Hematopoietic multipotent progenitor cell treated with erythropoietin and hydrocortisone succinate and interleukin-3 and kit ligand, for 17 days (in vitro differentiated cells): ENCODE results near the gene CDC14B.

Source experiments
- DNase-seq: peaks from one replicate; pipeline ENCODE4 v3.0.0-alpha.2; 2015; ENCODE audit warnings: low spot score

Gene CDC14B

DNA sequence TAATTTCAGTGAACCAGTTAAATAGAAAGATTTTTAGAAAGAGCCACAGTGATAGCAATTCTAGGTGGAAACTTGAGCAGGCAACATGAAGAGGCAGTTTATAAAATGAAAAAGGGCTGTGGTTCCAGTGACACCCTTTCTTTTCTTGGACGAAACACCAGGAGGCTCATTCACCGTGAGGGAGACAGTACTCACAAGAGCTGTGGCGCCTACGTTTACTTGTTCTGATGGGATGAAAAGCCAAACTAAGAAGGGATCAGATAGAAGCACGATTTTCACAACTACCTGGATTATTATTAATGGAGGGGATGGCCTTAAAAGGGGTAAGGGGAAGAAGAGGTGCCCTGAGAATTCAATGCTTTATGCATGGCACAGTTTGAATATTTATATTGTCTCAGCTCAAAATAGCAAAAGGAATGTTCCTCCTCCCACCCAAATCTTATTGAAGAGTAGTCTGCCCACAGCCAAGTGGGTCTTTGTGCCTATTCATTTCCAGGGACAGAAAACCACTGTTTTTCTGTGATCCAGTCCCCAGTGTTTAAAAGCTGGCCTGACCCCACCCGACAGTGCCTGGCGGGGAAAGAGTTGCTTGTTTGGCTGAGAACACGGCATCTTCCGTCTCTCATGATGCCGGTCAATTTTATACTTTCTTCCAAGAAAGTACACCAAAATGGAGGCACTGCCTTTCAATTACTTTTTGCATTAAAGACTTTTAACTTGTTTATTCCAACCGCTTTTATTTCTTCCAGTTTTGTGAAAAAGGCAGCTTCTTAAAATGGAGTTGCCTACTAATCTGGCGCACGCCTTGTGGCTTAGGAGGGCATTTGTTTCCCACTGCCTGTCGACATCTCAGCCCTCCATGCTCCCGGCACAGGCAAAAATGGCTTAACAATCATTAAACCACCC, 117.8 kb downstream of the CDC14B start:
- DNase-seq, result no peak

DNA sequence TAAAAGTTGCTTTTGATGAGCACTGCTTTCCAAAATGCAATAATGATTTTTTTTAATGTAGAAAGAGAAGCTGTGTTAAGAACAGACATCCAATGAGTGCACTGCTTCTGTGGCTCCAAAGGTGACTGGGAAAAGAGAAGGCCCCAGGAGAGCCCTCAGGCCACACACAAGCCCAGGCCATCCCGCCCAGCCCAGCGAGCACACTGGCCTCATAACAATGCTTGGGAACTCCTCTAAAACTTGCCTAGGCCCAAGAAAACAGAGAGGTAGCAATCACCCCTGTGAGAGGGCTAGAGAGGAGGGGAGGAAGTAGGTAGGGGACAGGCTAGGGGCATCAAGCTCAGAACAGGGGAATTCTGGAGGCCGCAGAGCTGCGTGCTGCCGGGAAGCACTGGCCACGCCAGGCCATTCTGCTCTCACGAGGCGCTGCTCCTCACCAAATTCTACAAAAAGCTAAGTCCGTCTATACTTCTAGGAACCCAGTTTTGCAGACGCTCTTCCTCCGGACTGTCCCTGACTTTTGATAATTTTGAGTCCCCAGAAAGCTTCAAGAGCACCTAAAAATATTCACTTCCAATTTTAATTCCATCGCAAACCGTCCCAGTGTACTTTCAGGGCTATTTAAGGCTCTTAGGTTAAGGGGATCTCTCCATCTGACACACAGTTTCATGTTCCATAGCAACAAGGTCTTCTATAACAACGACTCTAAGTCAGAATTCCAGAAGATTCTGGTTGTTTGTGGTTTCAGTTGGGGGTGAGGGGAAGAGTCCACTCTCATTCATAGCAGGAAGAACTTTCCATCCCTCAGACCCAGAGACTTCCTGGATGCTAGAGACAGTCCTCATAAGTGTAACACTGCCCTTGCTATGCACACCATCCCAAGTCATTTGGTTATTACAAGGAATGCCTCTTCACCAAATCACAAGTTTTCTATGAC, 118.7 kb downstream of the CDC14B start:
- no peak for DNase-seq

DNA sequence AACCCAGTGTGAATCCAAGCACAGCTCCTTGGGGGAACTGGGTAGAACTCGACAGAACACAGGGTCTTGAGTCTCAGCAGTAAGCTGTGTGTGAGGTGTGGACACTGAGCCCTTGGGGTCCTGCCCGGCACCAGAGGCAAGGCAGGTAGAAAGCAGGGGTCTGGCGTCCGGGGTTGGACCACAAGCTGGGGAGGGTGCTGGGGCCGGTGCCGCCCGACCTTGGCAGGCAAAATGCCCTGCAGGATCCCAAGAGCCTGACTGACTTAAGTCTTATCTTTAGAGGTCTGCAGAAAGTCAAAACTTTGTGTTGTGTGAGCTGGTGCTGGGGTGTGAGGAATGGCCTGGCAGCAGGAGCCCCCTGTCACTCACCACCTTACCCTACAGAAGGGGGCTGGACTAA, 120.4 kb downstream of the CDC14B start:
- no peak for DNase-seq

DNA sequence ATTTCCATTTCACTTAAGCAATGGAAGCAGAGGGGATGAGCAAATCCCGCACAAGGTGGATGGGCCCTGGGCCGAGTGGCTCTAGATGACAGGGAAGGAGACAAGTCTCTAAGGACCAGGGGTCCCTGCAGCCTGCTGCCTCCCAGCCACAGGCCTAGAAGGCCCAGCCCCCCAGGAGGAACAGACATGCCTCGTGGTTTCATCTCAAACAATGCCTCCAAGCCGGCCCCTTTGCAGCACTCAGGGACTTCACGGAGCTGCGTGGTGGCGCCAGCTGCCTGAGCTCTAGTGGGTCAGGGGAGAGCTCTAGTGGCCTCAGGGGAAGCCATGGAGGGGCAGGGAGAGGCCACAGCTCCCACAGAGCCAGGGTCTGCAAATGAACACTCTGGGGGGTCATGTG, 120.8 kb downstream of the CDC14B start:
- DNase-seq, result no peak

DNA sequence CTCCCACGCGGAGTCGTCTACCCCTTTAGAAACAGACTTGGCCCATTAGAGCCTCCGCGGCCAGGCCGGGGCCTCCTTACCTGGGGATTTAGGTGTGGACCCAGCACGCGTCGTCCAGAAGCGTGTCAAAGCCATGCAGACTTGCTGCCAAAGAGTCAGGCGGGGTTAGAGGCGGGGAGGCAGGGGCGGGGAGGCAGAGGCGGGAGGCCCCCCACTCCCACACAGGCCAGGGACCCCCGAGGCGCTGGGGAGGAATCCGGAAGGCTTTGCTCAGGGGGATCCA, 122.6 kb downstream of the CDC14B start:
- no peak for DNase-seq

DNA sequence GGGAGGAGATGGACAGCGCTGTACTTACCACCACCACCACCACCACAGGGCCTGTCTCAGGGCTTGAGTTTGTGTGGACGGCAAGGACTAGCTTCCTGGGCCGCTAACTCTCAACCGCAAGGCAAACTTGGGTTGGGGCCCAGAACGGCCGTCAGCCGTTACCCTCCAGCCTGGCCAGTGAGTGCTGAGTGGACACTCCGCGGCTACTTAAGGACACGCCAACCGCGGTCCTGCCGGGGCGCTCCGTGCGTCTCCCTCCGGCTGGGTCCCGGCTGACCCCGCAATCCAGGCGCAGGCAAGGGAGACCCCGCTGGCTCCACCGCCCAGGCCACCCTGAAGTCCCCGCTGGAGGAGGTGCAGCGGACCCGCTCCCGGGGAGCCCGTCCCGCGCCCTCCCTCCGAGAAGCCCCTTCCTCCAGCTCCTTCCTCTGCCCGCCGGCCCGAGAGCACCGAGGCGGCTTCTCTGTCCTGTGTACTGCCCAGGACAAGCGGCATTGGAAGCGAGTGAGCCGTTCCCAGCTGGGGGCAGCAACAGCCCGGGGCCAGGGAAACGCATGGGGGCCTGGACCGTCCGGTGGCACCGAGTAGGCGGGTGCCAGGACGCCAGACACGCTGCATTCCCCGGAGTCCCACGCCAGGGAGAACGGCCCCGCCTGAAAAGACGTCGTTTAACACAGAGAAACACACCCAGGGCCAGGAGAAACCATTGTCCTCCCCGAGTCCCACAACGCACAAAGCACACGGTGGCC, 123.1 kb downstream of the CDC14B start:
- DNase-seq, result no peak

DNA sequence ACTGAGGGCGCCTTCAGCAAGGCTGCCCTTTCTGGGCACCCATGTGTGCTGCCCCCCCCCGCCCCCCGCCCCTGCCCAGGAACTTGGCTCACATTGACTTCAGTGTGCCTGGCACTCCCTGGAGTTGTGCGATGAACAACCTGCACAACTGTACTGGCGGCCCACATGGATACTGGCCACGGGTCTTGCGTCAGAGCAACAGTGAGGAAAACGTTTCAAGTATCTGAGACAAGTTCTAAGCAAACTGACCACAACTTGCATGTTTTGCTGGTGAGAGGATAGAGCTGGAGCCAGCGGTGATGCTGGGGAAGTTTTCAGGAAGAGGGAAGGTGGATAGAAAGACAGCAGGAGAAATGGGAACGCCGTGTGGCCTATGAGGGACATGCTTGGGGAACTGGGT, 124.3 kb downstream of the CDC14B start:
- no peak for DNase-seq

DNA sequence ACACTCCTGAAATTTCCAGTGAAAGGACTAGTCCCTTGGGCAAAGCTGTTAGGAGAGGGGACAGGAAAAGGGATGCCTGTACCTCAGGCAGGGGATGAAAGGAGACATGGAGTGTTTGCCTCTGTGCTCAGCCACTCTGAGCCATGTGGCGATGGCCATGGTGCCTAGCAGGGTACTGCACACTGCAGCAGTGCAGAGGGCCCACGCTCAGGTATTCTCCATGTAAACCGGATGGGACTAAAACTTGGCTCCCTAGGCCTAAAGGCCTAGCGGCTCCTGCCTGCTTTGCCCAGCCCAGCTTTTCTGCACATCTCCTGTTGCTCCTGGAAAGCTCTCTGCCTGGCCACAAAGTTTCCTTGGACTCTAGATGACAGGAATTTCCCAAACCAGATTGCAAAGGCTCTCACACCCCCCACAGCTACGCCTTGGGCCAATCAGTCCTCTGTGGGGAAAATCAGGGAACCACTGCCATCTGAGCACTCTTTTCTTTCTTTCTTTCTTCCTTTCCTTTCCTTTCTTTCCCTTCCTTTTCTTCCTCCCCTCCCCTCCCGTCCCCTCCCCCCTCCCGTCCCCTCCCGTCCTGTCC, 125.3 kb downstream of the CDC14B start:
- no peak for DNase-seq

DNA sequence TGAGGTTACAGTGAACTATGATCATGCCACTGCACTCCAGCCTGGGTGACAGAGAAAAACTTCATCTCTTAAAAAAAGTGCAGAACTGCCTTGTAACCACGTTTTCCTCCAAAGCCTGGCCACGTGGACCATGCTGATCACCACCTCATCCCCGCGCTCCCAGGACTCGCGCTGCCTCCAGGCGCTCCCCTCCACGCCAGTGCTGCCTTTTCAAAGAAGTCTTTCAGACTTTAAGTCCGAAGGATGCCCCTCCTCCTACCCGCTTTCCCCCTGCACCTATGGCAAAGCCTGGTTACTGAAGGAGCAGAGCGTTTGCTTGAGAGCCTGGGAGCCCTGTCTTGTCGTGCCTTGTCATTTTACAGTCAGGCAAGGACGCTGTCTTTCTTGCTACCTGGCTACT, 125.9 kb downstream of the CDC14B start:
- DNase-seq, result no peak

DNA sequence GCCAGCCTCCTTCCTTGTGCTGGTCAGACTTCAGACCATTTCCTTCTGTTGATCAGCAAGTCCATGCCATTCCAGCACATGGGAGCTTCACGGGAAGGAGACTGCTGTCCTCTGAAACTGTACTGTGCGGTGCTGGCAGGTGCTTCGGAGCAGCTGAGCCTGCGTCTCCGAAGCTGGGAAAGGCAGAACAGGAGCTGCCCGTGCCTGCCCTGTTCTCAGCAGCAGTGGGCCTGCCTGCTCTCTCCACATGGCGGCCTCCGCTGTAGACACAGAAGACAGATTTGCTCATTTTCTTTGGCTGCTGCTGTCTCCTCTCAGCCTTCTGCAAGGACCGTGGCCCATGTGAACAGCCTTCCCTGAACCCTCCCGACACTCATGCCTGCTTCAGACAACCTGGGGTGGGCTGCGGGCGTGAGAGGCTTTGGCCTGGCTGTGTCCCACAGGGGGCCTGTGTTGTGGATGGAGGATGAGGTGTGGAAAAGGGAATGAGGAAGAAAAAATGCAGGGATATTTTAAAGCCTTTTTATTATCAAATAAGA, 126.6 kb downstream of the CDC14B start:
- no peak for DNase-seq

DNA sequence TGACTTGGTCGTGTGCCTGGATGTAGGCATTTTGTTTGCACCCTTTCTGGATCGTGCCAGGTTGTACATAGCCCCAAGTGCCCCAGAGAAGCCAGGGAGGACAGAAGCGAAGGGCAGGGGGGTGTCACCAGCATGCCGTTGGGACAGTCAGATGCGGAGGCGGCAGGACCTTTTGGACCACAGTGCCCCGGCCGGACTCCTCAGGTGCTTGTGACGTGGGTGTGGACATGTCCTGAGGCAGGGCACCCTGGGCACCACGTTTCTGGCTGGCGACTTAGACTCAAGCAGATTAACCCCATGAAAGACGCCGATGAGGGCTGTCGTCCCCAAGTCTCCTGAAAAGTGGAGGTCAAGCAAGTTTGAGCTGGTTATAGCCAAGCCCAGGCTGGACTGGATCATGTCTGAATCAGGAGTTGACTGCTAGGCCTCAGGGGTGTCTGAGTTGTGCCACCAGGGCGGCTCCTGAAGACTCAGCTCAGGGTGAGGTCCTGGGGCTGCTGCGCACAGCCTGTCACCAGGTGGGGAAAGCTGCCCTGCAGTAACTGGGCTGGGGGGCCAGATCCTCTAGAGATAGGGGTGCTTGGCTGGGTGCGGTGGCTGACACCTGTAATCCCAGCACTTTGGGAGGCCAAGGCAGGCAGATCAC, 127.6 kb downstream of the CDC14B start:
- DNase-seq, result no peak

DNA sequence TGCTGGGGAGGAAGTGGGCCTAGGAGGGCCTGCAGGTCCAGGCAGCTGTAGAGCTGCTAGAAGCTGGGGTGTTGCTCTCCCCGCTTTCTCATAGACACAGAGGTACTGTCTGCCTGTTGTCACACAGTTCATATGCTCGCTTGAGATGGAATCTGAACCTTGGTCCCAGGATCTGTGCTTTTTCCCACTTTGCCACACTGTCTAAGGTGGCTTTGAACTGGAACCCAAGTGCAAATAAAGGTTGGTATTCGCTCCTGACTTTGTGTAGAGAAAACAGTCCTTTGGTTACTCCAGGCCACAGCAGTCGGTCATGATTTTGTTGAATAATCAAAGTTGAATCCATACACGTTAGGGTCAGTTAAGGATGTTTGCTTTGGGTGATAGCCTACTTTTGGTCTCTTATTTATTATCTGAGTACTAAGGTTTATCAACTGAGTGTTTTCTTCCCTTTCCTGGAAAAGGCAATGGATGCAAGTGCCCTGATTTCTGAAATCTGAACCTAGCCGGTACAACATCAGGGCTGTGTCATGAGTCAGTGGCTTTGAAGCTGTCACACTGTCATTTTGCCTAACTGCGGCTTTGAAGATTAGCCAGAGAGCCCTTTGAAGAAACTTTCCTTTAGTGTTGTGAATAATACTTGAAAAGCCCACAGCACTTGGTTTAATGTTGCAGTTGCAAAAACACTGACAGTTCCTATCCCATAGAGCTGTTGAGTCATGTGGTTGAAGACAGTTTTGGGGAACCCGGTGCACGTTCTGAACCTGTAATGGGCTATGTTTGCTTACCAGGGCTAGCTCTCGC, 128.4 kb downstream of the CDC14B start:
- no peak for DNase-seq

DNA sequence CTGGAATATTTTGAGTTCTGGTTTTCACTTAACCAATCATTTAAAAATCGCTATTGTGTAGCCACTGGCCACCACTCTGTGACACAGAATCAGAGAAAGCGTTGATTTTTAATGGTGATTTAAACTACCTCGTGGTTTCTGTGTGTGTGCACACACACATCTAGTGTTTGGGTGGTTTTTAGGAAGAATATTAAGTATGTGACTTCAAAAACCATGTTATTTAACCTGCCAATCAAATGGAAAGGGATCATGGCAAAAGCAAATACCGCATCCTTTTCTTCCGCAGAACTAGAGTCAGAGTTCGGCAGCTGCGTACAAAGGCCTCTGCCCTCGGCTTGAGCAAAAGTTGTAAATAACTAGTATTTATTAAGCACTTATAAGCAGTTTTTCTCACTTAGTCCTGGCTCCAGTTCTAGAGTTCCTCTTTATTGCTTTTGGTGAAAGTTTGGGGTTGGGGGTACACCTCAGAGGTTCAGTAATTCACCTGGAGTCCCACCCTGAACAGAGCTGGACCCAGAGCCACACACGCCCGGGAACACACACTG, 129.0 kb downstream of the CDC14B start:
- DNase-seq, result no peak

DNA sequence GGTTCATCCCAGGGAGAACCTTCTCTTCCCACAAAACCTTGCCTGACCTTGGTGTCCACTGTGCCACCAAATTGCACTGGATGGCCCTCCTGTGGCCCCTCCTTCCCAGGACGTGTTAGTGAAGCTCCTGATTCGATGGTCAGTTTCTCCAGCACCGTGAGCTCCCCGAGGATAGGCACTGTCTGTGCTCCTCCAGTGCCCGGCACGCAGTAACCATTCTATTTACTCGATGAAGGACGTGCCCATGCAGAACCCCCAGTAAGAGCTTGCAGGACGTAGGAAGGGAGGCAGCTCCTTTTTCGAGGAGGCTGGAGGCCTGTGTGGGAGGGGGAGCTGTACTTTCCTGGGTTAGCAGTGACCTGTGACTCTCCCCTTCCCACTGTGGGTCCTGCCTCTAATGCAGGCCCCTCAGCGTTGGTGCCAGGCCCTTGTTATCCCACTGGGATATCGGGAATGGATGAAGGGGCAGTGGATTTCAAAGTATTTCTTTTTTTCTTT, 130.1 kb downstream of the CDC14B start:
- no peak for DNase-seq

DNA sequence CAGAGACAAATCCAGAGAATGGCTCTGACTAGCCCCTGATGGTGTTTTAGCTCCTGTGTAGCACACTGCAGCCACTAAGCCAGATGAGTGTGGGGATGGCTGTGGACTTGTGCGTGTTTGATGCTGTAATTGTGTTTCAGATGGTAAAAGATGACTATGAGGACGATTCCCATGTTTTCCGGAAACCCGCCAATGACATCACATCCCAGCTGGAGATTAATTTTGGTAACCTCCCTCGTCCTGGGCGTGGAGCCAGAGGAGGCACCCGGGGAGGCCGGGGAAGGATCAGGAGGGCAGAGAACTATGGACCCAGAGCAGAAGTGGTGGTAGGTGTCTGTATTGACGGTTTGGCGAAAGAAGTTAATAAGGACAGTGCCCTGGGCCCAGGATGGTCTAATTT, 131.7 kb downstream of the CDC14B start:
- no peak for DNase-seq

DNA sequence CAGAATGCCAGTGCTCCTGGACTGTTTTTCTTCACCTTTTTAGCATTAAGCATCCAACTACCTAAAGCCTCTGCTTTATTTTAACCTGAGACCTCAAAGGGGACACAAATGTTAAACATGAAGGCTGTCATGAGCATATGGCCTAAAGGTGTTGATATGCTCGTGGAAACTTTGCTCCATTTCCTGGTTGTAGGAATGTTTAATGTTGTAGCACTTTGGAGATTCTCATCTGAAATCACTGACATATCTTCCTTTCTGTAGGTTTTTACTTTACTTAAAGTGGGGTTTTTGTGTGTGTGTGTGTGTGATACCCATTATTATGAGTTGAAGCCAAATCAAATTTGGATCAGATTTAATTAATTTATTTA, 132.6 kb downstream of the CDC14B start:
- no peak for DNase-seq

DNA sequence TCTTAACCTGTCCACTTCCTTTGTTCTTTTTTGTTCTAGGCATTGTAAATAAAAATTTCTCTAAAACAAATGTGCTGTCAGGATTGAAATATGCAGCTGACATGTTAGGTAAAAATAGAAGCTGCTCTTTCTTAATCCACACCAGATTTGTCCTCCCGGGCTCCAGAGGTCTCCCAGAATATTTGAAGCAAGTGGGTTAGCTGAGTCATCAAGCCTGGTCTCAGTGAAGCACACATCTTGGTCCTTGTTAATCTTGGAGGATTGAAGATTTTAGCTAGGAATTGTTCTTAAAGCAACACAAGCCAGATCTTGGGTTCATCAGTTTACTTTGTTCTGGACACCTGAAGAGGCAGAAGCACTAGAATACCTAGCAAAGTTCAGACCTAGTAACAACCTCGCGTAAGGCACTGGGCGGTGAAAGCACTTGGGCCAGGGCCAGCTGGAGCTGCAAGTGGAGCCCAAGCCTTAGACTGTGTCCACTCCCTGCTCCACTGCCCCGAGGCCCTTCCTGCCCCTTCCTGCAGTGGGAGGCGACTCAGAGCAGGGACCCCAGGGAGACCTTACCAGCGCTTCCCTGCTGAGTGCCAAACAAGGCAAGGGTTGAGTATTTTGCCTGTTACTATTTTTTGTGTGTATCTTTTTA, 133.1 kb downstream of the CDC14B start:
- DNase-seq, result no peak

DNA sequence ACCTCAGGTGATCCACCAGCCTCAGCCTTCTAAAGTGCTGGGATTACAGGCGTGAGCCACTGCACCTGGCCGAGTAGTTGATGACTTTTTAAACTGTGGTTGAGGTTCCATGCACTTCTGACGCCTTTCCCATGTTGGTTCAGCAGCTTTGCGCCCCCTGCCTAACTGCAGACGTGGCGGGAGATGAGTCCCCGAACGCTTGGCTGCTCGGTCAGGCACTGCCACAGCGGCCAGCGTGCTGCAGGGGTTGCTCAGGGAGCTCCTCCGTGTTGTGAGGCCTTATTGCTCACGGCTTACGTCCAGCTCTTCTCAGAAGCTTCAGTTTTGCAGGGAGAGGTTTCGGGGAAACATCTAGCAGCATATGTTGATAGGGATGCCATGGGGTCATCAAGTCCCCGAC, 134.4 kb downstream of the CDC14B start:
- no peak for DNase-seq

DNA sequence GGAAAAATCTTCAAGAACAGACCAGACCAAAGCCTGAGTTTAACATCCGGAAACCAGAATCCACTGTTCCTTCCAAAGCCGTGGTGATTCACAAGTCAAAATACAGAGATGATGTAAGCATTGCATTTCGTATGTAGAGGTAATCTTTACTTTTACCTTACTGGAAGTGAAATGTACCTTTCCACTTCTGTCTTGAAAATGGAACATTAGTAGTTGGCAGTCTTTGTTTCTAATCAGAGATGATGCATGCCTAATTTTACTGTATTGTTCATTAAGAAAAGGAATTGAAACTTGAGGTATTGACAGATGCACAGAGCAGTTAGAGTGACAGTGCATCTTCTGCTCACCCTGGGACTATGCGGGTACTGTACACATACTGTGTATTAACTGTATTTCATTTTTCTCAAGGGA, 135.1 kb downstream of the CDC14B start:
- no peak for DNase-seq
